ENCODE data around the gene BRD3OS.

The BRD3OS gene

GRCh38 chr9:134061688-134062371 is 36.5 kb downstream of the BRD3OS start:
- ChIA-PET CTCF (no interaction called here), POLR2A (no interaction called here)
- no peak for TF ChIP-seq CTCF (IDR thresholded peaks at IDR 0.05; ENCODE audit: control extremely low read depth, extremely low read depth, low read depth, missing control alignments)
- no peak for DNase-seq (ENCODE audit: extremely low spot score)

- ChIA-PET CTCF (no interaction called here), POLR2A (no interaction called here)
- no peak for TF ChIP-seq CTCF (IDR thresholded peaks at IDR 0.05; ENCODE audit: control extremely low read depth, extremely low read depth, low read depth, missing control alignments)
- DNase-seq (ENCODE audit: extremely low spot score), result no peak
These were observed 37.3 kb downstream of the BRD3OS start for GRCh38 chr9:134062461-134063087.

- POLR2A ChIA-PET, result no interaction called here
- no peak for TF ChIP-seq CTCF (IDR thresholded peaks at IDR 0.05; ENCODE audit: control extremely low read depth, extremely low read depth, low read depth, missing control alignments)
- no peak for DNase-seq (ENCODE audit: extremely low spot score)
- CTCF ChIA-PET, result no interaction called here
These were observed 37.8 kb downstream of the BRD3OS start for GRCh38 chr9:134063088-134063570.

GRCh38 chr9:134063571-134064450 is 38.5 kb downstream of the BRD3OS start:
- ChIA-PET CTCF (interaction anchor here (2.5 kb wide), 1 partner anchor 13 kb away, joined by 7 read pairs; no protein-coding TSS in a partner anchor), POLR2A (no interaction called here)
- DNase-seq (ENCODE audit: extremely low spot score), result no peak
- no peak for TF ChIP-seq CTCF (IDR thresholded peaks at IDR 0.05; ENCODE audit: control extremely low read depth, extremely low read depth, low read depth, missing control alignments)

- ChIA-PET POLR2A (no interaction called here), CTCF (interaction anchor here (2.5 kb wide), 1 partner anchor 14 kb away, joined by 7 read pairs; no protein-coding TSS in a partner anchor)
- DNase-seq (ENCODE audit: extremely low spot score), result no peak
- TF ChIP-seq CTCF (IDR thresholded peaks at IDR 0.05; ENCODE audit: control extremely low read depth, extremely low read depth, low read depth, missing control alignments), result no peak
These were observed 39.4 kb downstream of the BRD3OS start for GRCh38 chr9:134064711-134065110.
